SIG-M5 (cell line): ENCODE measurements around the gene MTERF4.

Experiments
- DNase-seq: peaks from one replicate; lab custom pipeline; 2025; lab: John Stamatoyannopoulos, UW

Gene MTERF4

DNA sequence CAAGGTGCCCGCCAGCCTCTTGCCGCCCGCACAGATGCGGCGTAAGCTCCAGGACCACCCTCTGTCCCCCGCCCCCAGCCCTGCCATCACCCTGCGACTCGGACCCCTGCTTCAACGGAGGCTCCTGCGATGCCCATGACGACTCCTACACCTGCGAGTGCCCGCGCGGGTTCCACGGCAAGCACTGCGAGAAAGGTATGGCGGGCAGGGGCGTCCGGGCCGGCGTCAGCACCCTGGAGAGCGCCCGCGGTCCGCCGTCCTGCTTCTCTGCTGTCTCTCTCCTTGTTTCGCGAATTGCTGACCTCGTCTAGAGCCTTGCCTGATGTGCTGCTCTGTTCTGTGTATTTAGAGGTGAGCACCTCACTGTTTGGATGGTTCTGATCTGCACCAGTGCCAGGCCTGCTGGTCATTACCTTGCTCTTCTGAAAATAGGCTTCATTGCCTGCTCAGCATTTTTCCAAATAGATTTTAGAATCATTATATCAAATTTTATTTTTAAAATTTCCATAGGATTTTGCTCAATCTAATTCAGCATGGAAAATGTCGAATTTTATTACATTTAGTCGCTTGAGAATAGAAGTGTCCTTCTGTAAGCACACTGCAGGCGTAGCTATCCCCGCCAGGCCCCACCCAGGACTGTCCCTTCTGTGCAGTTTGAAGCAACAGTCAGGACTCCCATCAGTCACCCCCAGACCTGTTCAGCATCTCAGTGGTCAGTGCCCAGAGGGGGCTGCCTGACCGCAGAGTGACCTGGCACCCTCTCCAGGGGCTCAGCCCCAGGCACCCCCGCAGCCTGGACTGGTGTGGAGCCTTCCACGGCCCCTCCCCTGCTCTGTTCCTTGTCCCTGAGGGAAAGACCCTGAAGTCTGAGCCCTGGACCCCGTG lies 52.1 kb downstream of the MTERF4 start:
- no peak for DNase-seq

DNA sequence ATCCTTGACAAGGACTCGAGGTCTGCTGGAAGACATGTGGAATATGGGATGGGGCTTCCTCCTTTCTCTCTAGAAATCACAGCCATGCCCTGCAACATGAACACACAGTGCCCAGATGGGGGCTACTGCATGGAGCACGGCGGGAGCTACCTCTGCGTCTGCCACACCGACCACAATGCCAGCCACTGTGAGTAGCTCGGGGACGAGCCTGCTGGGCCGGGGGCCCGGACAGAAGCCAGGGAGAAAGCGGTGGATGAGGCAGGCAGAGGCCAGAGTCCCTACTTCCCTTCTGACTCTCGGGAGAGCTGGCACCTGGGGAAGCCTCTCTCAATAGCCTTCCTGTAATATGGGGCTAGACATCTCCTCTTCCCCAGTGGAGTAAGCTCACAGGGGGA lies 53.1 kb downstream of the MTERF4 start:
- no peak for DNase-seq

DNA sequence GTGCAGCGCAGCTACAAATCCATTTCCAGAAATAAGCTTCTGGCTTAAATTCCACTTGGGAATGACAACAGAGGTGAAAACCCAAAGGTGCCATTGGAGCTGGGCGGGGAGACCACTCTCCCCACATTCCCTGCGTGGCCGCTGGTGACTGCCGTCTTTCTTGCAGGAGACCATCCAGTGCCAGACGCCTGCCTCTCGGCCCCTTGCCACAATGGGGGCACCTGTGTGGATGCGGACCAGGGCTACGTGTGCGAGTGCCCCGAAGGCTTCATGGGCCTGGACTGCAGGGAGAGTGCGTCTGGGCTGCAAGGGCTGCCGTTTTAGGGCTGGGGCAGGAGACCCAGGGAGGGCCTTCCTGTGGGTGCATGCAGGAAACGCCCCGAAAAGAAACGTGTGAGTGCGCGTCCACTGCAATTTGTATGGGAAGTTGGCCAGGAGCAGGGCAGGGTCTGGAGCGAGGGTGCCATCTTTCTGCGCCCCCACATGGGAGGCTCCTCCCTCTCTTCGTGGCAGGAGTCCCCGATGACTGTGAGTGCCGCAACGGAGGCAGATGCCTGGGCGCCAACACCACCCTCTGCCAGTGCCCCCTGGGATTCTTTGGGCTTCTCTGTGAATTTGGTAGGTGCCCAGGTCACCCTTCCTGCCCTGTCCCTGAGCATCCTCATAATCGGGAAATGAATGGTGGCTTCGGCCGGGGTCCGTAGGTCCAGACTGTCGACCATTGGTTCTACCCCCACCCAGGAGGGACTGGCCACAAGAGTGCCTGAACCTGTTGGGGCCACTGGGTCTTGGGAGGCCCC lies 53.7 kb downstream of the MTERF4 start:
- no peak for DNase-seq

DNA sequence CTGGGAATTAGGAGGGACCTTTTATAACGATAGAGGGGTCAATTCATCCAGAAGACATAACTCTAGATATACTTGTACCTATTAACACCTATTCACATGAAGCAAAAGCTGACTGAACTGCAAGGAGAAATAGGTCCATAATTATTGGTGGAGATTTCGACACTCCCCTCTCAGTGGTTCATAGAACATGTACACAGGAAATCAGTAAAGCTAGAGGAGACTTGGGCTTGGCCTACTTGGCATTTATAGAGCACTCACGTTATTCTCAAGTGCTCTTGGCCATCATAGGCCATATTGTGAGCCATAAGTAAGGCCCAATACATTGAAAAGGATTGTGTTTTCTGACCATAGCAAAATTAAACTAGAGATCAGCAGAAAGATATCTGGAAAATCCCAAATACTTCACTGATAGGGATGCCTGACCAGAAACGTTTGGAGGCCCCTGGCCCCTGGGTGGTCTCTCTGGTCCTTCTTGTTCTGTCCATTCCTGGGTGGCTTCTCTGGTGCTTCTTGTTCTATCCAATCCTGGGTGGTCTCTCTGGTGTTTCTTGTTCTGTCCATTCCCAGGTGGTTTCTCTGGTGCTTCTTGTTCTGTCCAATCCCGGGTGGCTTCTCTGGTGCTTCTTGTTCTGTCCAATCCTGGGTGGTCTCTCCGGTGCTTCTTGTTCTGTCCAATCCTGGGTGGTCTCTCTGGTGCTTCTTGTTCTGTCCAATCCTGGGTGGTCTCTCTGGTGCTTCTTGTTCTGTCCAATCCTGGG lies 54.7 kb downstream of the MTERF4 start:
- DNase-seq, result no peak
